Stimulated activated CD4-positive, alpha-beta T cell treated with anti-CD3 and anti-CD28 coated beads, Interleukin-2, amount 100 ng/mL, for 4 hours (primary cell): Measurements from ENCODE around the gene GLG1.
"Not testable (repeated sequence)": the region's sequence is repeated elsewhere in the genome, so short reads cannot be mapped to it uniquely, and the experiment has no call there.

ENCODE experiments used
- DNase-seq: peaks from one replicate; pipeline ENCODE4 v3.0.0-alpha.2; 2020; ENCODE audit warnings: low read depth

GLG1 gene

DNA sequence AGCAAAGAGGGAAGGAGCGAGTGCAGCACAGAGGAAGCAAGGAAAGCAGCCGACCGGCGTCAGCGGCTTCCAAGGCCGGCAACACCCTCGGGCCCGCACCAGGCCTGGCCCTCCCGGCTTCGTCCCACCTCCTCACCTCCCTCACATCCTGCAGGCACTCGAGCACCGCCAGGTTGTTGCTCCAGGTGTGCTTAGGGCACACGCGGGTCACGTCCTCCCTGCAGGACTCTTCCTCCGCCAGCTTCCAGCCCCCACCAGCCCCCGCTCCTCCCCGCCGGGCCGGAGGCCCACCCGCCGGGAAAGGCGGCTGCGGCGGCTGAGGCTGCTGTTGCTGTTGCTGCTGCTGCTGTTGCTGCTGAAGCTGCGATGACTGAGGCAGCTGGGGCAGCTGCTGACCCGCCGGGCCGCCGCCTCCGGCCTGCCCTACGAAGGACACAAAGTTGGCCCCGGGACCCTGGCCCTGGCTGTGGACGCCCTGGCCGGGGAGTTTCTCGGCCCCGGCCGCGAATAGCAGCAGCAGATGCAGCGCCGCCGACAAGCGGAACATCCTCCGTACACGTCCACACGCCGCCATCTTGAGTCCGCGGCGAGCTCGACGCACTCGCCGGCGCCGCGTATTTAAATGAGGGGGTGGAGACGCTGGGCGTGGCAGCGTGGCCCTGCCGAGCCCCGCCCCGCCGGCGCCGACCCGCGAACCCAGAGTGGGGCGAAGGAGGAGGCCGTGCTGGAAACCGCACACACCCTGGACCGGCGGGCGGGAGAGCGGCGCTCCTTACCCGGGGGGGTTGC, at the start of gene GLG1:
TSS of gene GLG1 (minus strand) at position 594 of the 789 bp plus-strand sequence. CDS start at position 574, 20 bp downstream.
- peak; percentile 85 for DNase-seq

DNA sequence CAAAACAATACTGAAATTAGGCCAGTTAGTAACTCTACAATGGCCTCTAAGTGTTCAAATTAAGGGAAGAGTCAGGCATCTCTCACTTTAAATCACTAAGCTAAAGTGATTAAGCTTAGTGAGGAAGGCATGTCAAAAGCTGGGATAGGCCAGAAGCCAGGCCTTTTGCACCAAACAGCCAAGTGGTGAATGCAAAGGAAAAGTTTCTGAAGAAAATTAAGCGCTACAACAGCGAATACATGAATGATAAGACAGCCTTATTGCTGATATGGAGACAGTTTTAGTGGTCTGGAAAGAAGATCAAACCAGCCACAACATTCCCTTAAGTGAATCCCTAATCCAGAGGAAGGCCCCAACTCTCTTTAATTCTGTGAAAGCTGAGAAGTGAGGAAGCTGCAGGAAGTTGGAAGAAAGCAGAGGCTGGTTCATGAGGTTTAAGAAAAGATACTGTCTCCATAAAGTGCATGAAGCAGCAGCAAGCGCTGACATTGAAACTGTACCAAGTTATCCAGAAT, 47.7 kb upstream of the GLG1 start:
- no peak for DNase-seq

DNA sequence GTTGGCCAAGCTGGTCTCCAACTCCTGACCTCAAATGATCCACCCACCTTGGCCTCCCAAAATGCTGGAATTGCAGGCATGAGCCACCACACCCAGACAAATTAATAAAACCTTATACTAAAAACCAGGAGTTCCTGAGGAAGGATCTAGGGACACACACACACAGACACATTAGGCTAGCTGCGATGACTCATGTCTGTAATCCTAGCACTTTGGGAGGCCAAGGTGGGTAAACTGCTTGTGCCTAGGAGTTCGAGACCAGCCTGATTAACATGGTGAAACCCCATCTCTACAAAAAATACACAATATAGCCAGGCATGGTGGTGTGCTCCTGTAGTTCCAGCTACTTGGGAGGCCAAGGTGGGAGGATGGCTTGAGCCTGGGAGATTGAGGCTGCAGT, 46.0 kb upstream of the GLG1 start:
- not testable (repeated sequence) for DNase-seq

DNA sequence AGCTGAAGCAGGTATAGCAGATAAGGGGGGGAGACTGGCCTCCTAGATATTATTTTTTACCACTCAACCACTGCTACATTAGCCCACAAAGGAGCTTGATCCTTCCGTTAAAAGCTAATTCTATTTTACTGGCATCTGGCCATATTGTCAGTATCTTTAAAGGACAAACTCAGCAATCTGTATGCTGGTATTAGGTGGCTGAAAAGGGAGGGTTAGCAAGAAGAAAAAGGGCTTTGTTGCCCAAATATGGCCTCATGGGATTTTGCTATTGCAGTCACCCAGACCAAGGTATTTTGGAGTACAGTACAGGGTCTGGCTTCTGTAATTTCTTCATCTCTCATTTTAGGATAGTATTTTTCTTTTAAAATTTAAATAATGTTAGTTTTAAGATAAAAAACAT, 45.3 kb upstream of the GLG1 start:
- no peak for DNase-seq

DNA sequence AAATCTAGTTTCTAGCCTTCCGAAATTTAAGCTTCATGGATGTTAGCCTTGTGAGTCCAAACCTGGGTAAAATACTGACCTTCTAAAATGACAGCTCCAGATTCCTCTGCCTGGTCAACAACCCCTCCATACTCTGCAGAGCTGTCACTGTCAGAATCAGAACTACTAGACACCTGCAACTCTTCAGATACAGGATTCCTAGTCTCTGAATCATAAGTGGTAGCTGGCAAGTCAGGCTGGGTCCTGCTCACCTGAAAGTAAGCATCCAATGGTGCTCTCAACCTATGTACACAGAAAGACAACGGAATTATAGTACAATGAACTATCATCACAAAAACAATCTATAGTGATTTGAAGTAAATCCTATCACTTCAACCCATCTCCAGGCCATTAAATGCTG, 44.9 kb upstream of the GLG1 start:
- no peak for DNase-seq

DNA sequence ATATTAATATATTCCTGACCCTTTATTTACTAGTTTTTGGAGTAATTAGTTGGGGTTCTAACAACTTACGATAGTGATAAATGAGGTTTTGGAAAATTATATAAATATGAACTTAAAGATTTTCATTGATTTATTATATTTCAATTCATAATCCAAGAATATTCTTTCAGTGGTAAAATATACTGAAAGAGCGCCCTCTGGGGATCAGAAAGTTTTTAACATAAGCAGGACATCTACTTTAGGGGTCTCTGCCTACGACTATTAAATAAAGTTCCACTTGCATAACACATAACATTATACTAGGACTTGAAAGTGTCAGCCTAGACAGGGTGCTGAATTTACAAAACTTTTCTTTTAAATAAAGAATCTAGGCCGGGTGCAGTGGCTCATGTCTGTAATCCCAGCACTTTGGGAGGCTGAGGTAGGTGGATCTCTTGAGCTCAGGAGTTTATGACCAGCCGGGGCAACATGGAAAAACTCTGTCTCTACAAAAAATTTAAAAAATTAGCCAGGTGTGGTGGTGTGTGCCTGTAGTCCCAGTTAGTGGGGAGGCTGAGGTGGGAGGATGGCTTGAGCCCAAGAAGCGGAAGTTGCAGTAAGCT, 44.2 kb upstream of the GLG1 start:
- no peak for DNase-seq

DNA sequence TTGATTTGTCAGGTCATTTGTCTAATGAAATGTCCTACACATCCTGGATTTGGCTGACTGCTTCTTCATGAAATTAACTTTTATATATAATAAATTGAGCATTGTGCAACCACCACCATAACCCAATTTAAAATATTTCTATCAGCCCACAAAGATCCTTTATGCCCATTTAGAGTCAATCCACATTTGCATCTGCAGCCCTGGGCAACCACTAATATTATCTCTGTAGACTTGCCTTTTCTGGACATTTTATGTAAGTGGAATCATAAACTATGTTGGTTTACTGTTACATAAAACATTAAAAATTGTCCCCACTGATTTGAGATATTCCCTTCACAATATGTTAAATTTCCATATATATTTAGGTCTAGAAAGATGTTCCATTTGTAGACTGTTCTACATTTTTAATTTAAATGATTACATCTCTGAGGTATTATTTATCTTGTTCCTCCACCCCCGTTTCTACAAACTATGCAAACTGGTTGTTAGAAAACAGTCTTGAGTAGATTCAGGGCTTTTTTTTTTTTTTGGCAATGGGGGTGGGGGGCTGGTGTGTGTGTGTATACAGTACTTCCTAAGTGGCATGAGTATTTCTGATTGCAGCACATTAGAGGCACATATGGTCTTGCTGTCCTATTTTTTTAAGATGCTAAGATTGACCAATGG, 43.1 kb upstream of the GLG1 start:
- no peak for DNase-seq

DNA sequence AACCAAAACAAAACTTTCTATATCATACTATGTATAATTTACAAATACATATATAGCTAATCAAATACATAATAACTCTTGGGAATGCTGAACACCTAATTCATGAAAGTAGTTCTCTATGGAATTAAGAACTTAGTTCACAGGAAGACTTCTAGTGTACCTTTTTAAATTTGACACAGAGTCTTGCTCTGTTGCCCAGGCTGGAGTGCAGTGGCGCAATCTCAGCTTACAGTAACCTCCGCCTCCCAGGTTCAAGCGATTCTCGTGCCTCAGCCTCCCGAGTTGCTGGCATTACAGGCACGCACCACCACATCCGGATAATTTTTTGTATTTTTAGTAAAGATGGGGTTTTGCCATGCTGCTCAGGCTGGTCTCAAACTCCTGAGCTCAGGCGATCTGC, 35.1 kb upstream of the GLG1 start:
- DNase-seq, result no peak

DNA sequence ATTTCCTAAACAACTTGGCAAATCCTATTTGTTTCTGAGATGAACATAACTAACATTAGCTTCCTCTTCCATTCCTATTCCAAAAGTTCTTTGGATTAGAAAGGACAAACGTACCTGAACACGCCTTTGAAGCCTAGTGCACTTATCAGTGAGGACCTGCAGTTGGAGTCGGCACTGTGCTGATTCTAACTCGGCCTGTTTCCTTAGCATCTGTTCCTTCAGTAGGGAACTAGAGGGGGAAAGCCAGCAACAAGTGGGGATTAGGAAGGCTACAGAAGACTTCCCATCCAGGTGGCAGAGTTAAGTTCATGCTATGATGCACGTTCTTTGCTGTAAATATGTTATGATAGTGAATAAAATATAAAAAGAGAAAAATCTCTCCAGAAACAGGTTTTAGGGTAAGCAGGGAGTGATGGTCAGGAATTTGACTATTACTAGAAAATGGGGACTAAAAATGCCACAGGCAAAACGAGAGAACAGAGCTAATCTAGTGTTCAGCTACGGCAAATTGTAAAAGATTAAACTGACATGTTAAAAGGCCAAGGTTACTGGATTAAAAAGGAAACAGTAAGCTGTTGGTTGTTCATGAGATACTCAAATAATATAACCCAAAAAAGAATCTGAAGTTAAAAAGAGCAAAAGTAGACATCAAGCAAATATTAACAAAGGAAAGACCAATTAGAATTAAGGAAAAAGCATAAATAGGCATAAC, 31.0 kb upstream of the GLG1 start:
- no peak for DNase-seq

DNA sequence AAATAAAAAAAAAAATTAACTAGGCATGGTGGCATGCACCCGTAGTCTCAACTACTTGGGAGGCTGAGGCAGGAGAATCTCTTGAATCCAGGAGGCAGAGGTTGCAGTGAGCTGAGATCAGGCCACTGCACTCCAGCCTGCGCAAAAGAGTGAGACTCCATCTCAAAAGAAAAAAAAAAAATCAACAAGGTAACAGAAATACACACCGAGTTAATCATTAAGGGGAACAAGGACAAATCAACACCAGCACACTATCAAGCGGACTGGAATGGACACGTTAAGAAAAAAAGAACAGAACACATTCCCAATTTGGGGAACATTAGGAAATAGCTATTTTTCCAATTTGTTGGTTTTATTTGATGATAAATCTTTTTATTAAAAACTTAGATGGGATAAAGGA, 28.4 kb upstream of the GLG1 start:
- no peak for DNase-seq

DNA sequence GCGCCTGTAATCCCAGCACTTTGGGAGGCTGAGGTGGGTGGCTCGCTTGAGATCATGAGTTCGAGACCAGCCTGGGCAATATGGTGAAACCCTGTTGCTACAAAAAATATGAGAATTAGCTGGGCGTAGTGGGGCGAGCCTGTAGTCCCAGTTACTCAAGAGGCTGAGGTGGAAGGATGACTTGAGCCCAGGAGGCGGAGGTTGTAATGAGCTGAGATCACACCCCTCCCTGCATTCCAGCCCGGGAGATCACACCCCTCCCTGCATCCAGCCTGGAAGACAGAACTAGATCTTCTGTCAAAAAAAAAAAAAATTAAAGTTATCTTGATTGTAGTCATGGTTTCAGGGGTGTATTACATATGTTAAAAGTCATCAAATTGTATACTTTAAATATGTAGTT, 26.8 kb upstream of the GLG1 start:
- DNase-seq, result no peak

DNA sequence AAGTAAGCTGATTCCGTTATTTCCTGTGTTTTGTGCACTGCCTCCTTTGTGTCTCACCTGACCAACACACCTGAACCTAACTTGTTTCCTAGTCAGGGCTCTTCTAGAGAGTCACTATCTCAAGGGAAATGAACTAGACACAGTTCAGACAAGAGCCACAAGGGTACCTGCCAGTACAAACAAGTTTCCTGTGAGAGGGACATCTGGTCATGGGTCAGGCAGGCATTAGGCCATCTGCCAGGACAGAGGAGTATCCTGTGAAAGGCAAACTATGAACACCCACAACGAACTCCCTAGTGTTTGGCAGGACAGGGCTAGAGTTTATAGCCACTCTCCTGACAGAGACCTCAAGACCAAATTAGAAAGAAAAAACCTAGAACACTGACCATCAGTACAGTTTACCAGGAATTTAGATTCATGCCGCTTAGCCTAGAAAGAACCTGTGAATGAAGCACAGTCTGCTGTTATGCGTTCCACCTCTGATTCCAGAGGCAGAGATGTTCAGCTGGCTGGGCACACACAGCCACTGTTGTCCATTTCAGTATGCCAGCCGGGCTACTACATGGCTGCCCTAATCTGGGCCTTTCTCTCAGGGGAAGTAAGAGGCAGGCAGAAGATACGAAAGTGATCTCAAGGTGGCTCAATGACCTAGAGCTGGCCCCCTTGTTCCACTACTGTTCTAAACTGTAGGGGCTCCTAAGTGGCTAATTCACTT, 20.7 kb upstream of the GLG1 start:
- no peak for DNase-seq

DNA sequence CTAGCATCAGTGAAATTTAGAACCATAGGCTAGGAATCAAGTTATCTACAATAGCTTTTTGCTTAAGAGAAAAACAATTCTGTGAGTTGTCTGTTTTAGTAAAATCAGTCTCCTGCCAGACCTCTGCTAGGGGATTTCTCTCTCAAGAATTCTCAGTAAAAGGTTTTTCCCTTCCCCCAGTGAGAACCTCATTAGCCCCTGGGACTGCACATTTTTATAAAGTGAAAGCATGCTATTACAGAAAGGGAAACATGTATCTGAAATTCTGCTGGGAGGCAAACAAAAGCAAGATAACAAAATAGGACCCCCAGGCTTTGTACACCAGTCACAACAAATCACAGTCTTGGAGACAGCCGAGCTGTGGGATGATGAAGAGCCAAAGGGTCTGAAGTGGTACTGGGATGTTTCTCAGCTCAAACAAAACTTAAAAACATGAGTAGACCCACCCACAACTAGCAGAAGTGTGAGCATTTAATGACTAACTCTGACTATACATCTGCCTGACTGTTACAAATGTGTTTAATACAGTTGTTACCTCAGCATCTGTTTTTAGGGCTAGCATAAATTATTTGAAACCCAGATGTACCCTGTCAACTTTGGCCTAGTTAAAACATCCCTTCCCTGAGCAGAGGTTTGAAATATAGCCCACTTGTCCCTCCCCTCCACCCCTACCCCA, 20.0 kb upstream of the GLG1 start:
- no peak for DNase-seq

DNA sequence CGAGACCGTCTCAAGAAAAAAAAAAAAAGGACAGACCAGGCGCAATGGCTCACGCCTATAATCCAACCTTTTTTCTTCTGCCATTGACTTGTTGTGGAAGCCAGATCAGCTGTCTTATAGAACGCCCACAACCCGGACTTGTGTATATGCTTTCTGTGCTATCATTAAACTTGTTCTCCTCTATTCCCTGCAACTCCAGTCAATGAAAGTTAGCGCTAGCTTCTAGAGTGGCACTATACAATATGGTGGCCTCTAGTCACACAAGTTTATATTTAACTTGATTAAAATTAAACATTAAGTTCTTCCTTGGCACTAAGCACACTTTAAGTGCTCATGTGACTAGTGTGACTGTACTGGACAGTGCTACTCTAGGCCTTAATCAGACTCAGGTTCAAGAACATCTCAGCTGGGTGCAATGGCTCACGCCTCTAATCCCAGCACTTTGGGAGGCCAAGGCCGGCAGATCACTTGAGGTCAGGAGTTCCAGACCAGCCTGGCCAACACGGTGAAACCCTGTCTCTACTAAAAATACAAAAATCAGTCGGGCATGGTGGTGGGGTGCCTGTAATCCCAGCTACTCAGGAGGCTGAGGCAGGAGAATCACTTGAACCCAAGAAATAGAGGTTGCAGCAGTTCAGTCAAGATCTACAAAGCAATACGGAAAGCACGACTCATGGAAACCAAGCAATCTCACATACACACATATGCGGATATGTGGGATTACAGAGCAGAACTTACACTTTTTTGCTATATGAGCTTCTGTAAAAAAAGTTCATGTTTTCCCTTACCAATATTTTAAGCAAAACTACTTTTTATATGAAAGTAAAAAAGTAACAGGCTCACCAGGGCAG, 18.8 kb upstream of the GLG1 start:
- no peak for DNase-seq

DNA sequence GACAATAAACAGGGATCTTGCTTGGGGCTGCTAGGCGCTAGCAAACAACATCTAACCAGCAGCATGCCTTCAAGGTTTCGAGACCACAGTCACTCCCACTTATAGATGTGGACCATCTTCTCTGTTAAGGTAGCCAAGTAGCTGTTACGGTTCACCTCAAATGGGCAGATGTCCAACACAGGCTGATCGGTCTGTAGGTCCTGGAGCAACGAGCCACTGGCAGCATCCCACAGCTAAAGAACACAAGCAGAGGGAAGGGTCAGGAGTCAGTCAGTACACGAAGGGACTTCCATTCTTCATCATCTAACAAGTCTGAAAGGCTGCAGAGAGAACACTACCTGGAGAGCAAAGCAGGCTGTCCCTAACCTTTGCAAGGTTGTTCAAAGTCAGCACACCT, 16.9 kb upstream of the GLG1 start:
- DNase-seq, result no peak

DNA sequence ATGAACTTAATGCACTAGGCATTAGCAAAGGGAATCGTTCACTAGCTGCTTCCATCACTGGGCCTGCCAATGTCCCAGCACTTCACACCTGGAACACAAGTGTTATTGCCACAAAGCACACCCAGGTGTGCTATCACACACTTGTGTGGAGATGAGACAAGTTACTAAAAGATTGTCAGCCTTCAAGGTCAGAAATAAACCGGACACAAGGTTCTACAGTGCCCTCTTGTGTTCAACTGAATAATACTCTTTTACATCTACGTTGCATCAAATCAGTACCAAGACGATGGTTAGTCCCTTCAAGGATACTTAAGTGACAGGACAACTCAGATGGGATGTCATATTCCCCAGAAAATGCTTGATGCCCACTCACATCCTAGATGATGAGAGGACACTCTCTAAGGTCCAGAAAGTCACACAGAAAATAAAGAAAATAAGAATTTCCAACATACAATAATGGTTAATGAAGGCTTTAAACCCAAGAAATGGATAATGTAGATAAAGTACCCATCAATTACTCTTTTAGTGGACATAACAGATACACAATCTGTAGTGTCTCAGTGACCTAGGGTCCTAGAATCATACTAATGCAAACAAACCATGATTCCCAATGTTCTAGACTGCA, 16.4 kb upstream of the GLG1 start:
- no peak for DNase-seq

DNA sequence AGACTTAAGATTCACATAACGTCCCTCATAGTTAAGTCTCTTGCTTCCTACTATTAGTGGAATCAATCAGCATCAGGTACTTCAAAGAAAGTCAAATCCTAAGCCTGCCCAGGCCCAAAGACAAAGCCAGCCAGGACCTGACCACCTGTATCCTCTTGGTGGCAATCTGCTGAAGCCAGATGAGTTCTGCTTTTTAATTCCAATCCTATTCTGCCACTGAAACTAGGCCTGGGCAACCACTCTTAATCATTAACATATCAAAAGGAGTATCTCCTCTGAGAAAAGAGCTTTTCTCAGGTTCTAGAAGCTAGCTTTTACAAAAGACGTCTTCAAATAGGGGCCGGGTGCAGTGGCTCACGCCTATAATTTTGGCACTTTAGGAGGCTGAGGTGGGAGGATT, 15.1 kb upstream of the GLG1 start:
- no peak for DNase-seq

DNA sequence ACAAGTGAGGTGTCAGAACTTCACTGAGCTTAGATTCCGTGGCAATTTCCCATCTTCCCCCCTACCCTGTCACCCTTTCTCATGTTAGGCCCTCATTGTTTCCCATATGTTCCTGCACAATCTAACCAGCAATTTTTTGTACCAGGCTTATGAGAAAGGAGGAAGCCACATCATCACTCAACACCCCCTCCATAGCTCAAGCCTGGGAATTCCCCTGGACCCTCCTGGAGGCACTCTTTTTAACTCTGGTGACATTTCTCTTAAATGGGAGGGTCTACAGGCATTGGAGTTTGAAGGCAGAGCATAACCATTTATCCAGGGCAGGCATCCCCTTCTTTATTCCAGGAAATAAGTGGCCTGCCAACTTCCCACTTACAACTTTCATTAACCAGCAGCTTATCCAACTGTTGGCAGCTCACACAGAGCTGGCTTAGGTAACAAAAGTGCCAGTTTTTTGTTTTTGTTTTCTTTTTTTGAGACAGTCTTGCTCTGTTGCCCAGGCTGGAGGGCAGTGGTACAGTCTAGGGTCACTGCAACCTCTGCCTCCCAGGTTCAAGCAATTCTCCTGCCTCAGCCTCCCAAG, 10.4 kb upstream of the GLG1 start:
- DNase-seq, result no peak

DNA sequence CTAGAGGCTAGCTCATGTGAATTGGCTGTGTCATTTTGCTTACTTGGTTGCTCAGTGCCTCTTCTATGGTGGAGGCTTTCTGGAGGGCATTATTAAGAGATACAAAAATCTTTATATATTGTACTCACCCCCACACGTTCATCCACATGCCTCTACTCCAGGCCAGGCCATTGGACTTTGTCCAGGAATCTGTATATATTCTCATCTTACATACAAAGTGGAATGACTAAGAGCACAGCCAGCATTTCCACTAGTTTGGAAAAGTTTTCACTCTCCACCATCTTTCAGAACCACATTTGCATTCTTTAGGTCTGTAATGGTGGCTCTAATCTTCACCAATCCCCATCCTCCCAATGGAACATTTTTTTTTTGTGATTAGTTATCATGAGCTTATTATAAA, 4.8 kb upstream of the GLG1 start:
- DNase-seq, result no peak

DNA sequence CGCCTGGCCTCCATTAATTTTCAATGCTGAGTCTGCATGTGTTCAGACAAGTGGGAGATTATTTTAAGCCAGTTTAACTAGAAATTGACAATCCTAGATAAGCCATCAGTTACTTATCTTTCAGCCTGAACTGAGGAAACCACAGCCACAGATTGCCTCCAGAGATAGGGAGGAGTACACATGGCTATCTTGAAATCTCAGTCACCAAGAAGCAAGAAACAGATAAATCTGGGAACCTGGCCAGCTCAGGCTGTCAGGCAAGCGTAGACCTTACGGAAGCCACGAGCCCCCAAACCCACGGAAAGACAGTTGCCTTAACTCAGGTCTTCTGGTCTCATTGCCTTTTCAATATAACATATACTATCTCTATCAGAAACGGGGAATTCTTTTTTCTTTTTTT, 2.0 kb upstream of the GLG1 start:
- DNase-seq, result peak; percentile 19
